Measurements from ENCODE around the gene L1CAM.

The L1CAM gene

DNA sequence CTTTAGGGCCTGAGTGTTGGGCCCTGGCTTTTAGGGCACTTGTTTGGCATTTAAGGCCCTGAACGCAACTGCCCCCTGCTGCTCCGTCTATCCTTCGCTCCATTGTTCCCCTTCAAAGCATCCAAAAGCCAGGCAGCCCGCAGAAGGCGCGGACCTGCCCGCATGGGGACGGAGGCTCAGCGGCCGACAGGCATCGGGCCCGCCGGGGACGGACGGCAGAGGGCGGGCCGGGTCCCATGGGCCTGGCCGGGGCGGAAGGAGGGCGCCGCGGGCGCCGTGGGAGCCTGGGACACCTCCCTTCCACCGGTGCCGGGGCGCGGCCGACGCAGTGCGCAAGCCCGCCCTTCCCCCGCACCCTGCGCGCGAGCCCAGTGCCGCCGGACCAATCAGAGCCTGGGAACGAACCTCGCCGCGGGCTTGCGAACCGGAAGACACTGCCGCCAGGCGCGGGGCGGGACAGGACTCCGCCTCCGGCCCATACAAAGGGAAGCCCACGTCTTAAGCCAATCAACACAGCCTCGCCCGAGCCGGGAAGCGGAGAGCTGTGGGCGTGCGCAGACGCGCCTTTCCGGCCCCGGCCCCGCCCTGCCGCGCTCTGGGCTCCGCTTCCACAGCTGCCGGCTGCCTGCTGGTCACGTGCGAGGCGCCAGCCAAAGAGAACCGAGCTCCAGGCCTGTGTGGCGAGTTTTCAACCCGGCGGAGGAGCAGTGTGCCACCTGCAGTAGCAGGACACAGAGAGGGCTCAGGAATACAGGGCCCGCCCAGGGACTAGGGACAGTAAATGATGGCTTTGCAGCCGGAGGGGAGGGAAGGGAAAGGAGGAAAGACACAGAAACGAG lies 42.2 kb upstream of the L1CAM start:
- DNase-seq, result peak; percentile 97
- Histone ChIP-seq H3K36me3 (ENCODE audit: control insufficient read depth in 1 of 2, insufficient read depth in 2 of 2, low read depth in 1 of 2, low read length in 2 of 2) (peaks cover 34 to 37% of the 10 kb centered on the region in 2 experiments), H2BK15ac (ENCODE audit: low read depth, poor library complexity, severe bottlenecking) (no peak overlapping the region), H3K4me1 (ENCODE audit: control insufficient read depth, insufficient read depth, low read depth, low read length) (peaks cover 27% of the 10 kb centered on the region), H2BK12ac (ENCODE audit: low read length in 2 of 2) (peak overlapping the region; percentile 6 to 66), H2AK5ac (ENCODE audit: low read length, severe bottlenecking) (peak overlapping the region; percentile 50), H3K9ac (ENCODE audit: low read length) (peak overlapping the region; percentile 88), H3K4me3 (ENCODE audit: insufficient read depth in 1 of 2, low read depth in 1 of 2, low read length in 2 of 2) (peak overlapping the region; percentile 72 to 84), H3K14ac (ENCODE audit: low read length in 2 of 2) (peak overlapping the region in 1 of 2 experiments; percentile 93), H4K91ac (ENCODE audit: low read length) (peak overlapping the region; percentile 98), H3K18ac (ENCODE audit: low read depth in 1 of 2, low read length in 2 of 2) (peak overlapping the region; percentile 82 to 97), H3K79me1 (replicated peaks; ENCODE audit: low read length, poor library complexity, severe bottlenecking) (peaks cover 5% of the 10 kb centered on the region), H3K4ac (ENCODE audit: low read depth in 1 of 2, low read length in 2 of 2) (peak overlapping the region; percentile 55 to 85), H3K23ac (ENCODE audit: low read length in 2 of 2) (no peak overlapping the region), H2AFZ (ENCODE audit: low read depth, low read length) (no peak overlapping the region), H3K27me3 (ENCODE audit: control insufficient read depth in 1 of 2, insufficient read depth in 1 of 2, low read length in 2 of 2) (peaks cover 0 to 29% of the 10 kb centered on the region in 2 experiments), H3K27ac (ENCODE audit: low read length, poor library complexity, severe bottlenecking) (peak overlapping the region; percentile 89), H4K8ac (ENCODE audit: low read length) (peak overlapping the region; percentile 98), H2BK5ac (ENCODE audit: low read depth, low read length, poor library complexity, severe bottlenecking) (peak overlapping the region; percentile 94), H2BK120ac (ENCODE audit: low read depth, low read length) (peak overlapping the region; percentile 93), H3K4me2 (ENCODE audit: low read length, poor library complexity, severe bottlenecking) (peak overlapping the region; percentile 87), H3K9me3 (ENCODE audit: control insufficient read depth, low read length) (no peaks in the 10 kb centered on the region)
- WGBS, result under 1% methylated on average over 37 of the region's 76 CpGs

- peak overlapping the region; percentile 98 for H4K91ac ChIP-seq (ENCODE audit: low read length)
- peaks cover 5% of the 10 kb centered on the region for H3K79me1 ChIP-seq (replicated peaks; ENCODE audit: low read length, poor library complexity, severe bottlenecking)
- no peaks in the 10 kb centered on the region for H3K9me3 ChIP-seq (ENCODE audit: control insufficient read depth, low read length)
- peak overlapping the region; percentile 49 for H2BK15ac ChIP-seq (ENCODE audit: low read depth, poor library complexity, severe bottlenecking)
- peak overlapping the region; percentile 72 to 84 for H3K4me3 ChIP-seq (ENCODE audit: insufficient read depth in 1 of 2, low read depth in 1 of 2, low read length in 2 of 2)
- H3K27ac ChIP-seq (ENCODE audit: low read length, poor library complexity, severe bottlenecking), result peak overlapping the region; percentile 89
- H4K8ac ChIP-seq (ENCODE audit: low read length), result peak overlapping the region; percentile 98
- no peak for DNase-seq
- peak overlapping the region; percentile 88 for H3K9ac ChIP-seq (ENCODE audit: low read length)
- peak overlapping the region; percentile 93 for H2BK120ac ChIP-seq (ENCODE audit: low read depth, low read length)
- peak overlapping the region in 1 of 2 experiments; percentile 93 for H3K14ac ChIP-seq (ENCODE audit: low read length in 2 of 2)
- peak overlapping the region in 1 of 2 experiments; percentile 6 for H2BK12ac ChIP-seq (ENCODE audit: low read length in 2 of 2)
- H3K23ac ChIP-seq (ENCODE audit: low read length in 2 of 2), result no peak overlapping the region
- WGBS, result 2% methylated on average over 8 of the region's 8 CpGs
- H3K27me3 ChIP-seq (ENCODE audit: control insufficient read depth in 1 of 2, insufficient read depth in 1 of 2, low read length in 2 of 2), result peaks cover 0 to 32% of the 10 kb centered on the region in 2 experiments
- peaks cover 27% of the 10 kb centered on the region for H3K4me1 ChIP-seq (ENCODE audit: control insufficient read depth, insufficient read depth, low read depth, low read length)
- peak overlapping the region; percentile 82 to 97 for H3K18ac ChIP-seq (ENCODE audit: low read depth in 1 of 2, low read length in 2 of 2)
- H2AK5ac ChIP-seq (ENCODE audit: low read length, severe bottlenecking), result peak overlapping the region; percentile 50
- peaks cover 34% of the 10 kb centered on the region in 2 experiments for H3K36me3 ChIP-seq (ENCODE audit: control insufficient read depth in 1 of 2, insufficient read depth in 2 of 2, low read depth in 1 of 2, low read length in 2 of 2)
- H2BK5ac ChIP-seq (ENCODE audit: low read depth, low read length, poor library complexity, severe bottlenecking), result peak overlapping the region; percentile 94
- no peak overlapping the region for H2AFZ ChIP-seq (ENCODE audit: low read depth, low read length)
- H3K4ac ChIP-seq (ENCODE audit: low read depth in 1 of 2, low read length in 2 of 2), result peak overlapping the region; percentile 55 to 85
- H3K4me2 ChIP-seq (ENCODE audit: low read length, poor library complexity, severe bottlenecking), result peak overlapping the region; percentile 87
These were observed 41.6 kb upstream of the L1CAM start for GRCh38 chrX:153927672-153927921.

DNA sequence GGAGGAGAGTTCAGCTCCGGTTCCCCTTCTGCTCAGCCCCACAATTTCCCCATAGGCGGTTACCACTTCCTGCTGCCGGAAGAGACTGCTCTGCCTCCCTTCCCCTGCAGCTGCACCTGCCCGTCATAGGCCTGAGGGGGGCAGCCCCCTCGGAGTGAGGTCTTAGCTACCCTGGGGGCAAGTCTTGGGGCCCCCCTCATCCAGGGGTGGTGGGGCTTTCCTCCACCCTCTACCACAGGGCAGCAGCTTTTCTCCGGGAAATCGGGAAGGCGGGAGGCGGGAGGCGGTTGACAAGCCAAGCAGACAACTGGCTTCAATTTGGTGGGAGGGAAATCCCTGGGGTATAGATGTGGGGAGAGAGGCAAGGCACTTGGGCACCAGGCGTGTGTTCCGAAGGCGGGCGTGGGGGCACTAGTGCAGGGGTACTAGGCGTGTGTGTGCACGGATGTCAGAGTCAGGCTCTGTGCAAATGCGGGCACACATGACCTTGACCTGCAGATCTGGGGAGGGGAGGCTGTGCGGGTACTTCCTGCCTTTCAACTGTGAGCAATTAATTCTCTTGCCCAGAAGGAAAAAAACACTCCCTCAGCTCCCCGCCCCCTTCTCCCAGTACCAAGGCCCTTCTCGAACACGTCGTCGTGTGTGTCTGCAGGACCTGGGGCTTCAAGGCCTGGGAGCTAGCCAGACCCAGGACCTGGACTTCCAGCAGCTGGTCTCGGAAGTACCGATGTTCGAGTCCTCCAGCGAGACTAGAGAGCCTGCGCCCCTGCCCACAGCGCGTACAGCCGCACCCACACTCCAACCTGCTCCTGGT lies 41.1 kb upstream of the L1CAM start:
- Histone ChIP-seq H3K4me1 (ENCODE audit: control insufficient read depth, insufficient read depth, low read depth, low read length) (peaks cover 23% of the 10 kb centered on the region), H3K4me3 (ENCODE audit: insufficient read depth in 1 of 2, low read depth in 1 of 2, low read length in 2 of 2) (peak overlapping the region; percentile 72 to 84), H2BK120ac (ENCODE audit: low read depth, low read length) (peak overlapping the region; percentile 93), H2BK15ac (ENCODE audit: low read depth, poor library complexity, severe bottlenecking) (peak overlapping the region; percentile 49), H3K9ac (ENCODE audit: low read length) (peak overlapping the region; percentile 88), H3K14ac (ENCODE audit: low read length in 2 of 2) (peak overlapping the region in 1 of 2 experiments; percentile 41), H2AFZ (ENCODE audit: low read depth, low read length) (no peak overlapping the region), H3K4ac (ENCODE audit: low read depth in 1 of 2, low read length in 2 of 2) (peak overlapping the region; percentile 55 to 85), H2BK12ac (ENCODE audit: low read length in 2 of 2) (peak overlapping the region in 1 of 2 experiments; percentile 63), H4K8ac (ENCODE audit: low read length) (peak overlapping the region; percentile 98), H3K27me3 (ENCODE audit: control insufficient read depth in 1 of 2, insufficient read depth in 1 of 2, low read length in 2 of 2) (peaks cover 0 to 33% of the 10 kb centered on the region in 2 experiments), H3K18ac (ENCODE audit: low read depth in 1 of 2, low read length in 2 of 2) (peak overlapping the region; percentile 97), H3K36me3 (ENCODE audit: control insufficient read depth in 1 of 2, insufficient read depth in 2 of 2, low read depth in 1 of 2, low read length in 2 of 2) (peaks cover 29 to 30% of the 10 kb centered on the region in 2 experiments), H2AK5ac (ENCODE audit: low read length, severe bottlenecking) (peak overlapping the region; percentile 50), H3K27ac (ENCODE audit: low read length, poor library complexity, severe bottlenecking) (peak overlapping the region; percentile 89), H3K9me3 (ENCODE audit: control insufficient read depth, low read length) (no peaks in the 10 kb centered on the region), H3K79me1 (replicated peaks; ENCODE audit: low read length, poor library complexity, severe bottlenecking) (peaks cover 5% of the 10 kb centered on the region), H3K23ac (ENCODE audit: low read length in 2 of 2) (no peak overlapping the region), H4K91ac (ENCODE audit: low read length) (peak overlapping the region; percentile 98), H3K4me2 (ENCODE audit: low read length, poor library complexity, severe bottlenecking) (peak overlapping the region; percentile 87), H2BK5ac (ENCODE audit: low read depth, low read length, poor library complexity, severe bottlenecking) (no peak overlapping the region)
- DNase-seq, result peak; percentile 55
- 10% methylated on average over 23 of the region's 31 CpGs for WGBS

DNA sequence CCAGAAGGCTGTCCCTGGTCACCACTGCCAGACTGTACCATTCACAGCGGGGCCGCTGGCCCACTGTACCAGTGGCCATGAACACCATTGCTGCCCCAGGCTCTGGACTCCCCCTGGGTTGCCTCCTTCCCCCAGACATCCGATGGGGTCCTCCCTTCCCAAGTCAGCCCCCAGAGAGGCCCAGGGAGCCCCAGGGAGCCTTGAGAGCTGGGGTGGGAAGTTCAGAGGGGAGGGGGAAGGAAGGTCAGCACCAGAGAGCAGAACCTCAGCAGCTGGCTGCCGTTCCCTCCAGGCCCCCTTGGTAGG lies 40.5 kb upstream of the L1CAM start:
- H3K9ac ChIP-seq (ENCODE audit: low read length), result no peak overlapping the region
- peak overlapping the region; percentile 95 for H4K91ac ChIP-seq (ENCODE audit: low read length)
- H2BK12ac ChIP-seq (ENCODE audit: low read length in 2 of 2), result peak overlapping the region; percentile 54 to 86
- H2AK5ac ChIP-seq (ENCODE audit: low read length, severe bottlenecking), result peak overlapping the region; percentile 69
- peak overlapping the region; percentile 79 for H2BK120ac ChIP-seq (ENCODE audit: low read depth, low read length)
- no peak for DNase-seq
- H4K8ac ChIP-seq (ENCODE audit: low read length), result peak overlapping the region; percentile 96
- H3K27ac ChIP-seq (ENCODE audit: low read length, poor library complexity, severe bottlenecking), result peak overlapping the region; percentile 45
- H3K9me3 ChIP-seq (ENCODE audit: control insufficient read depth, low read length), result no peaks in the 10 kb centered on the region
- peak overlapping the region in 1 of 2 experiments; percentile 77 for H3K4ac ChIP-seq (ENCODE audit: low read depth in 1 of 2, low read length in 2 of 2)
- peak overlapping the region in 1 of 2 experiments; percentile 84 for H3K4me3 ChIP-seq (ENCODE audit: insufficient read depth in 1 of 2, low read depth in 1 of 2, low read length in 2 of 2)
- peaks cover 23% of the 10 kb centered on the region for H3K4me1 ChIP-seq (ENCODE audit: control insufficient read depth, insufficient read depth, low read depth, low read length)
- H3K18ac ChIP-seq (ENCODE audit: low read depth in 1 of 2, low read length in 2 of 2), result peak overlapping the region; percentile 75 to 97
- peak overlapping the region in 1 of 2 experiments; percentile 29 for H3K14ac ChIP-seq (ENCODE audit: low read length in 2 of 2)
- peaks cover 5% of the 10 kb centered on the region for H3K79me1 ChIP-seq (replicated peaks; ENCODE audit: low read length, poor library complexity, severe bottlenecking)
- no peak overlapping the region for H3K23ac ChIP-seq (ENCODE audit: low read length in 2 of 2)
- H3K36me3 ChIP-seq (ENCODE audit: control insufficient read depth in 1 of 2, insufficient read depth in 2 of 2, low read depth in 1 of 2, low read length in 2 of 2), result peaks cover 23 to 24% of the 10 kb centered on the region in 2 experiments
- peak overlapping the region; percentile 63 for H3K4me2 ChIP-seq (ENCODE audit: low read length, poor library complexity, severe bottlenecking)
- H3K27me3 ChIP-seq (ENCODE audit: control insufficient read depth in 1 of 2, insufficient read depth in 1 of 2, low read length in 2 of 2), result peaks cover 0 to 38% of the 10 kb centered on the region in 2 experiments
- WGBS, result 31% methylated on average over 2 of the region's 4 CpGs
- H2BK15ac ChIP-seq (ENCODE audit: low read depth, poor library complexity, severe bottlenecking), result peak overlapping the region; percentile 80
- no peak overlapping the region for H2AFZ ChIP-seq (ENCODE audit: low read depth, low read length)
- peak overlapping the region; percentile 19 for H2BK5ac ChIP-seq (ENCODE audit: low read depth, low read length, poor library complexity, severe bottlenecking)
